ENCODE results near the gene MYO6.

- no peak for TF ChIP-seq CTCF (IDR thresholded peaks at IDR 0.05; ENCODE audit: low read depth, low read length)
- TF ChIP-seq EZH2phosphoT487 (IDR thresholded peaks at IDR 0.05; ENCODE audit: low read depth), result no peak
These were observed 143.3 kb downstream of the MYO6 start for GRCh38 chr6:75892384-75892783.
